Measurements from ENCODE around the gene HOXC5. TPM values are rescaled to one million over a fixed set of nuclear protein-coding genes. Genes with fewer than 3 reads are reported as not detected.

The HOXC5 gene
- total RNA-seq, 2 donors from 2014 or later: not detected

GRCh38 chr12:53995002-53995377 lies 37.9 kb upstream of the HOXC5 start:
- DNase-seq (no peak), ATAC-seq (no peak)
- intact Hi-C loops (cut with DNase I): no loop called here

- DNase-seq (no peak), ATAC-seq (peak; percentile 46 to 61)
- intact Hi-C loops (cut with DNase I): no loop called here
Measured at GRCh38 chr12:53995378-53996239, 37.2 kb upstream of the HOXC5 start.

GRCh38 chr12:53996240-53997203 lies 36.3 kb upstream of the HOXC5 start:
- intact Hi-C loops (cut with DNase I): no loop called here
- DNase-seq (no peak), ATAC-seq (no peak)

- intact Hi-C loops (cut with DNase I): no loop called here
- DNase-seq (no peak), ATAC-seq (no peak)
Measured at GRCh38 chr12:53997204-53998109, 35.4 kb upstream of the HOXC5 start.

- ATAC-seq (no peak), DNase-seq (no peak)
- intact Hi-C loops (cut with DNase I): no loop called here
Measured at GRCh38 chr12:53998110-53998899, 34.5 kb upstream of the HOXC5 start.

- intact Hi-C loops (cut with DNase I): no loop called here
- DNase-seq (no peak), ATAC-seq (no peak)
Measured at GRCh38 chr12:53998900-53999236, 34.0 kb upstream of the HOXC5 start.

GRCh38 chr12:53999559-54000115 lies 33.2 kb upstream of the HOXC5 start:
- DNase-seq (no peak), ATAC-seq (no peak)
- intact Hi-C loops (cut with DNase I): no loop called here

GRCh38 chr12:54000116-54001114 lies 32.4 kb upstream of the HOXC5 start, which contains the start of gene HOXC9:
HOXC9 (plus strand) TSS chr12:54000161; CDS start chr12:54000189, 28 bp downstream.
- ATAC-seq: peak in 1 of 2 donors; percentile 24
- intact Hi-C loops (cut with DNase I): no loop called here

GRCh38 chr12:54001283-54002187 lies 31.3 kb upstream of the HOXC5 start:
- no peak for DNase-seq
- intact Hi-C loops (cut with DNase I): no loop called here
- no peak for ATAC-seq

More at GRCh38 chr12:54000116-54001114, 32.4 kb upstream of the HOXC5 start, which contains the start of gene HOXC9:
- DNase-seq: no peak

- DNase-seq (no peak), ATAC-seq (no peak)
- intact Hi-C loops (cut with DNase I): no loop called here
Measured at GRCh38 chr12:54002278-54002914, 30.5 kb upstream of the HOXC5 start.

GRCh38 chr12:54002915-54003389 lies 29.9 kb upstream of the HOXC5 start:
- DNase-seq: no peak
- intact Hi-C loops (cut with DNase I): no loop called here
- ATAC-seq: no peak

GRCh38 chr12:54003625-54004024 lies 29.2 kb upstream of the HOXC5 start:
- no peak for DNase-seq
- intact Hi-C loops (cut with DNase I): loop anchor here in 1 of 2 donors (2.0 kb wide), 1 partner anchor 189 kb away; no protein-coding TSS in a partner anchor
- no peak for ATAC-seq

GRCh38 chr12:54004063-54004840 lies 28.6 kb upstream of the HOXC5 start:
- no peak for ATAC-seq
- no peak for DNase-seq
- intact Hi-C loops (cut with DNase I): loop anchor here in 1 of 2 donors (2.0 kb wide), 1 partner anchor 189 kb away; no protein-coding TSS in a partner anchor

All from left cardiac atrium (tissue), 4 donors.